Stimulated activated CD4-positive, alpha-beta T cell treated with anti-CD3 and anti-CD28 coated beads, TNF-alpha, amount 100 ng/mL, for 4 hours (primary cell): ENCODE measurements around the gene DVL1.
A peak's percentile ranks its signal among the peaks of the same experiment; 100 is the strongest.
"Not testable (repeated sequence)": the region's sequence is repeated elsewhere in the genome, so short reads cannot be mapped to it uniquely, and the experiment has no call there.

Experiments used
- DNase-seq, 3 experiments: peaks; one replicate each; pipeline ENCODE4 v3.0.0-alpha.2; 2020; ENCODE audit warnings: low read depth in 3 of 3

Gene DVL1

GRCh38 chr1:1349256-1350012, at the start of gene DVL1:
DVL1 (minus strand) TSS chr1:1349418; CDS start chr1:1349065, 353 bp downstream.
- peak; percentile 58 to 63 (median 60) for DNase-seq

GRCh38 chr1:1398677-1399186, 49.5 kb upstream of the DVL1 start:
- no peak for DNase-seq

- no peak for DNase-seq
These were observed 48.8 kb upstream of the DVL1 start for GRCh38 chr1:1397839-1398523.

- DNase-seq = no peak
These were observed 45.9 kb upstream of the DVL1 start for GRCh38 chr1:1395166-1395565.

GRCh38 chr1:1394116-1394515, 44.9 kb upstream of the DVL1 start:
- DNase-seq = no peak

- DNase-seq = no peak
These were observed 44.2 kb upstream of the DVL1 start for GRCh38 chr1:1393428-1393827.

GRCh38 chr1:1393014-1393413, 43.8 kb upstream of the DVL1 start:
- no peak for DNase-seq

GRCh38 chr1:1391225-1391624, 42.0 kb upstream of the DVL1 start:
- DNase-seq = no peak

GRCh38 chr1:1390675-1391074, 41.5 kb upstream of the DVL1 start:
- no peak for DNase-seq

- no peak for DNase-seq
These were observed 38.9 kb upstream of the DVL1 start for GRCh38 chr1:1388078-1388472.

GRCh38 chr1:1387098-1388077, 38.2 kb upstream of the DVL1 start:
- DNase-seq = no peak

GRCh38 chr1:1385931-1386330, 36.7 kb upstream of the DVL1 start:
- DNase-seq = no peak

- not testable (repeated sequence) for DNase-seq
These were observed 36.1 kb upstream of the DVL1 start for GRCh38 chr1:1385339-1385738.

- DNase-seq = no peak
These were observed 32.1 kb upstream of the DVL1 start for GRCh38 chr1:1381294-1381693.

- DNase-seq = no peak
These were observed 31.6 kb upstream of the DVL1 start for GRCh38 chr1:1380860-1381259.

- no peak for DNase-seq
These were observed 28.5 kb upstream of the DVL1 start for GRCh38 chr1:1377540-1378205.

GRCh38 chr1:1376551-1377226, 27.5 kb upstream of the DVL1 start:
- no peak for DNase-seq

- peak; percentile 85 to 92 (median 88) for DNase-seq
These were observed 25.9 kb upstream of the DVL1 start, which contains the start of gene AURKAIP1 for GRCh38 chr1:1374929-1375662. AURKAIP1 (minus strand) TSS chr1:1375207; CDS start chr1:1374756, 451 bp downstream.

- DNase-seq = no peak
These were observed 25.3 kb upstream of the DVL1 start for GRCh38 chr1:1374589-1374928.
